Adrenal gland (tissue), 12 donors: ENCODE measurements around the gene DACT2. TPM values are rescaled to one million over a fixed set of nuclear protein-coding genes. Genes with fewer than 3 reads are reported as not detected.

Experiments
- DNase-seq, 7 donors: peaks; one replicate each; pipeline ENCODE4 v3.0.0-alpha.2; 2019 to 2020
- H3K27ac ChIP-seq, 5 donors: fragments of 200-600 bp; sonication (generic) in 4 of 5; 1 replicate in 3 of 5; 2 replicates in 2 of 5; pipeline versions ENCODE4 v1.5.1 to v1.8.0; 2016 to 2020; ENCODE audit warnings: mild to moderate bottlenecking in 1 of 5
- H3K27me3 ChIP-seq: fragments of 200-600 bp; 2 replicates; pipeline ENCODE4 v1.8.0; 2021
- H3K36me3 ChIP-seq, 2 donors: fragments of 200-600 bp; replicated peaks in 1 of 2; 1 replicate in 1 of 2; 2 replicates in 1 of 2; pipeline versions ENCODE4 v1.5.1 to v1.8.0; 2018 to 2022
- H3K4me1 ChIP-seq, 2 donors: fragments of 200-600 bp; replicated peaks in 1 of 2; 1 replicate in 1 of 2; 2 replicates in 1 of 2; pipeline versions ENCODE4 v1.5.1 to v1.8.0; 2018 to 2021
- H3K4me3 ChIP-seq, 4 donors: fragments of 200-600 bp; sonication (generic) in 3 of 4; one replicate each; pipeline ENCODE4 v1.5.1; 2016 to 2018
- H3K9me3 ChIP-seq, 3 donors: fragments of 200-600 bp; sonication (generic) in 1 of 3; replicated peaks in 1 of 3; 1 replicate in 2 of 3; 2 replicates in 1 of 3; pipeline versions ENCODE4 v1.5.1 to v1.8.0; 2016 to 2021
- CTCF ChIP-seq, 6 experiments: fragments of 450-650 bp in 4 of 6; fragments of 200-600 bp in 2 of 6; sonication (generic) in 1 of 6; IDR thresholded peaks; 1 replicate in 5 of 6; 2 replicates in 1 of 6; pipeline versions ENCODE4 v1.5.1 to v1.8.0; 2016 to 2021; ENCODE audit warnings: antibody characterized with exemption in 6 of 6, mild to moderate bottlenecking in 2 of 6, moderate library complexity in 1 of 6
- POLR2A ChIP-seq, 2 donors: fragments of 450-650 bp; IDR thresholded peaks; one replicate each; pipeline ENCODE4 v1.6.1; 2017; ENCODE audit warnings: antibody characterized with exemption in 2 of 2, mild to moderate bottlenecking in 2 of 2, moderate library complexity in 1 of 2
- WGBS, 4 donors: extraction: QIAGEN DNeasy Blood & Tissue Kit in 2 of 4; methylation state at CpG; one replicate each; pipeline versions ENCODE4 v1.1.5 to v1.1.7; 2013 to 2017; 5-methylcytosine and 5-hydroxymethylcytosine counted together
- intact Hi-C, 2 donors: fragments of 100-400 bp; cut with DNase I; formaldehyde crosslinking; loops; one replicate each; pipeline versions ENCODE4 v1.14.1 to v1.15.0; 2022 to 2023
- polyA plus RNA-seq, 3 donors: library from polyadenylated mRNA; stranded (reverse); fragments of 200-250 nt in 2 of 3; fragments of 350-450 nt in 1 of 3; fragmentation: Illumina TruSeq in 1 of 3; extraction: RNeasy Lipid Tissue Mini Kit (QIAGEN cat#74804) in 1 of 3; gene quantifications; one replicate each; pipeline ENCODE4 v1.2.3, GENCODE V29; 2013 to 2014
- total RNA-seq, 9 donors: library from RNA; depleted of rRNA in 4 of 9; stranded (reverse); fragments of >200 nt in 4 of 9; fragments of 120-200 nt in 1 of 9; fragmentation: NEBNext Ultra II Directional in 1 of 9; extraction: Animal tissue kit (Norgen Biotek cat#: 25700) in 1 of 9; gene quantifications; one replicate each; pipeline versions ENCODE4 v1.1.0 to v1.2.4, GENCODE V29; 2013 to 2023
- donor health status: healthy with polysubstance abuse.
- donor health status: Bipolar disorder and iron deficiency.
- donor health status: DM: yes; HTN: yes; CAD: no.
- donor health status: DM: no; HTN: no; CAD: no.
- donor health status: DM: no; HTN: no; CAD: no.
- donor health status: DM: yes; HTN: yes; CAD: no.

DACT2 gene
- total and polyA plus RNA-seq, 12 donors = 0.05 to 11.2 (median 2.8) TPM

- DNase-seq = no peak
- Histone ChIP-seq H3K9me3 (no peaks in the 10 kb centered on the region), H3K4me3 (no peak overlapping the region), H3K36me3 (no peaks in the 10 kb centered on the region), H3K27ac (no peak overlapping the region), H3K27me3 (no peaks in the 10 kb centered on the region), H3K4me1 (no peaks in the 10 kb centered on the region)
- TF ChIP-seq POLR2A (IDR thresholded peaks at IDR 0.05) (no peak), CTCF (IDR thresholded peaks at IDR 0.05) (no peak)
- intact Hi-C loops = no loop called here
- WGBS, 4 donors = 63 to 75% (median 69%) methylated on average over 7 of the region's 7 CpGs
These were observed 24.7 kb downstream of the DACT2 start for GRCh38 chr6:168294901-168295300.

GRCh38 chr6:168293636-168294530 lies 25.7 kb downstream of the DACT2 start:
- DNase-seq = no peak
- H3K27me3 ChIP-seq = no peaks in the 10 kb centered on the region
- 67 to 80% (median 74%) methylated on average over 24 to 26 of the region's 26 CpGs for WGBS, 4 donors
- intact Hi-C loops = no loop called here
- H3K27ac ChIP-seq = no peak overlapping the region
- no peaks in the 10 kb centered on the region for H3K36me3 ChIP-seq
- TF ChIP-seq CTCF (IDR thresholded peaks at IDR 0.05) (no peak), POLR2A (IDR thresholded peaks at IDR 0.05) (no peak)
- no peaks in the 10 kb centered on the region for H3K9me3 ChIP-seq
- no peaks in the 10 kb centered on the region for H3K4me1 ChIP-seq
- no peak overlapping the region for H3K4me3 ChIP-seq

GRCh38 chr6:168292826-168293225 lies 26.8 kb downstream of the DACT2 start:
- Histone ChIP-seq H3K27ac (no peak overlapping the region), H3K4me3 (no peak overlapping the region), H3K9me3 (no peaks in the 10 kb centered on the region), H3K36me3 (no peaks in the 10 kb centered on the region), H3K27me3 (no peaks in the 10 kb centered on the region), H3K4me1 (no peaks in the 10 kb centered on the region)
- WGBS, 4 donors = 55 to 60% (median 57%) methylated on average over 4 of the region's 4 CpGs
- intact Hi-C loops = no loop called here
- DNase-seq = no peak
- TF ChIP-seq CTCF (IDR thresholded peaks at IDR 0.05) = no peak
- TF ChIP-seq POLR2A (IDR thresholded peaks at IDR 0.05) = no peak

- Histone ChIP-seq H3K4me3 (no peak overlapping the region), H3K4me1 (no peaks in the 10 kb centered on the region), H3K27me3 (no peaks in the 10 kb centered on the region), H3K27ac (no peak overlapping the region), H3K36me3 (no peaks in the 10 kb centered on the region), H3K9me3 (no peaks in the 10 kb centered on the region)
- WGBS, 4 donors = 58 to 78% (median 66%) methylated on average over 2 of the region's 2 CpGs
- TF ChIP-seq CTCF (IDR thresholded peaks at IDR 0.05) (no peak), POLR2A (IDR thresholded peaks at IDR 0.05) (no peak)
- intact Hi-C loops = no loop called here
- no peak for DNase-seq
These were observed 28.1 kb downstream of the DACT2 start for GRCh38 chr6:168291450-168291849.
